Neural progenitor cell (in vitro differentiated cells): Measurements from ENCODE around the gene PLEKHF1.

Experiments used
- EZH2 ChIP-seq: fragments of 200-600 bp; sonication (generic); IDR thresholded peaks from 2 replicates; pipeline ENCODE4 v1.6.1; 2017; ENCODE audit warnings: antibody characterized with exemption, mild to moderate bottlenecking, moderate library complexity
- TF ChIP-seq, protein P1 (sequence below): fragments of 200-600 bp; sonication (generic); IDR thresholded peaks from 2 replicates; pipeline ENCODE4 v1.5.1; 2017; ENCODE audit warnings: antibody characterized with exemption, mild to moderate bottlenecking

DNA sequence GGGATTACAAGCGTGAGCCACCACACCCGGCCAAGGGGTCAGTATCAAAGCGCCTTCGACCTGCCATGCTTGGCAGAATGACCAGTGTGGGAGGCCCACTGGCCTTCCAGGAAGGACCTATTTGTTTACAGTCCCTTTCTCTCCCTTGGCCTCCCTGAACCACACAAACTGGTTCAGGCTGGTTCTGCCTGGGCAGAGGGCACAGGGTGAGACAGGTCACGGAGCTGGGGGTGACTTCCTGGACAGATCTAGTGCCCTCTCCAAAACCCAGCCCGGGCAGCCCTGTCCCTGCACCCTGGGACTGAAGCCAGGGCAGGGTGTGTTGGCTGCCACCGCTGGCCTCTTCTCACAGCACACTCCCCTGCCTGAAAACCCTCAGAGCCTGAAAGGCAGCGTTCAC lies 11.3 kb downstream of the PLEKHF1 start:
- TF ChIP-seq EZH2: no peak
- TF ChIP-seq, protein P1, sequence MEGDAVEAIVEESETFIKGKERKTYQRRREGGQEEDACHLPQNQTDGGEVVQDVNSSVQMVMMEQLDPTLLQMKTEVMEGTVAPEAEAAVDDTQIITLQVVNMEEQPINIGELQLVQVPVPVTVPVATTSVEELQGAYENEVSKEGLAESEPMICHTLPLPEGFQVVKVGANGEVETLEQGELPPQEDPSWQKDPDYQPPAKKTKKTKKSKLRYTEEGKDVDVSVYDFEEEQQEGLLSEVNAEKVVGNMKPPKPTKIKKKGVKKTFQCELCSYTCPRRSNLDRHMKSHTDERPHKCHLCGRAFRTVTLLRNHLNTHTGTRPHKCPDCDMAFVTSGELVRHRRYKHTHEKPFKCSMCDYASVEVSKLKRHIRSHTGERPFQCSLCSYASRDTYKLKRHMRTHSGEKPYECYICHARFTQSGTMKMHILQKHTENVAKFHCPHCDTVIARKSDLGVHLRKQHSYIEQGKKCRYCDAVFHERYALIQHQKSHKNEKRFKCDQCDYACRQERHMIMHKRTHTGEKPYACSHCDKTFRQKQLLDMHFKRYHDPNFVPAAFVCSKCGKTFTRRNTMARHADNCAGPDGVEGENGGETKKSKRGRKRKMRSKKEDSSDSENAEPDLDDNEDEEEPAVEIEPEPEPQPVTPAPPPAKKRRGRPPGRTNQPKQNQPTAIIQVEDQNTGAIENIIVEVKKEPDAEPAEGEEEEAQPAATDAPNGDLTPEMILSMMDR: no peak
